Measurements from ENCODE around the gene SLC44A1. TPM values are rescaled to one million over a fixed set of nuclear protein-coding genes. Genes with fewer than 3 reads are reported as not detected.

Gene SLC44A1
- total and polyA plus RNA-seq, 10 of the 15 experiments (the other 5 are each of a cell fraction or from before 2014, with no cell fraction given), result 2.4 to 21.2 (median 12.4) TPM

DNA sequence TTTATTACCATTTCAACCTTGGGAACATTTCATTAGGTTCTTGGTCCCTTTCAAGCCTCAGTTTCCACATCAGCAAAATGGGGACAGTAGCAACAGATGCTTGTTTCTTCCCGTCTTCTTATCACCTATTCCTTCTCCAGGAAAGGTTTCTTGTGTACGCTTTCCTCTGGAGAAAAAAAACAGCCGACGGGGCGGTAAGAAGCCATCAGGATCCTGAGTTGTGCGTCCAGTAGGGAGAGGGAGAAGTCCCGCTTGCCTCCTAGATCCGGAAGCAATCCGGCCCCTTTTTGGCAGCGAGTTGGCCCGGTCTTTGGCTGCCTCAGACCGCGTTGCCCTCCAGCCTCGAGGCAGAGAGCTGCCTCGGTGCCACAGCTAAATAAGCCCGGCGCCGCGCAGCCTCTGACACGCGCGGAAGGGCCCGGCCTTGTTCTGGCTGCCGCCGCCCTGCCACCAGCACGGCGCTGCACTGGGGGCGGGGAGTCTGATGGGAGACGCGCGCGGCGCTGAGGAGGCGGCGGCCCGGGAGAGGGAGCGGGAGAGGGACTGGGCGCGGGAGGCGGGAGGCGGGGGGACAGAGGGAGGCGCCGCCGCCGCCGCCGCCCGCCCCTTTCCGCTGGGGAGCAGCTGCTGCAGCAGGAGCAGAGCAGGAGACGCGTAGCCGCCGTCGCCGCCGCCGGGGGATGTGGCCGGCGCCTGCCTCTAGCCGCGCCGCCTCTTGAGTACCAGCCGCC is at the start of gene SLC44A1 (continued):
- TF ChIP-seq, protein P1, sequence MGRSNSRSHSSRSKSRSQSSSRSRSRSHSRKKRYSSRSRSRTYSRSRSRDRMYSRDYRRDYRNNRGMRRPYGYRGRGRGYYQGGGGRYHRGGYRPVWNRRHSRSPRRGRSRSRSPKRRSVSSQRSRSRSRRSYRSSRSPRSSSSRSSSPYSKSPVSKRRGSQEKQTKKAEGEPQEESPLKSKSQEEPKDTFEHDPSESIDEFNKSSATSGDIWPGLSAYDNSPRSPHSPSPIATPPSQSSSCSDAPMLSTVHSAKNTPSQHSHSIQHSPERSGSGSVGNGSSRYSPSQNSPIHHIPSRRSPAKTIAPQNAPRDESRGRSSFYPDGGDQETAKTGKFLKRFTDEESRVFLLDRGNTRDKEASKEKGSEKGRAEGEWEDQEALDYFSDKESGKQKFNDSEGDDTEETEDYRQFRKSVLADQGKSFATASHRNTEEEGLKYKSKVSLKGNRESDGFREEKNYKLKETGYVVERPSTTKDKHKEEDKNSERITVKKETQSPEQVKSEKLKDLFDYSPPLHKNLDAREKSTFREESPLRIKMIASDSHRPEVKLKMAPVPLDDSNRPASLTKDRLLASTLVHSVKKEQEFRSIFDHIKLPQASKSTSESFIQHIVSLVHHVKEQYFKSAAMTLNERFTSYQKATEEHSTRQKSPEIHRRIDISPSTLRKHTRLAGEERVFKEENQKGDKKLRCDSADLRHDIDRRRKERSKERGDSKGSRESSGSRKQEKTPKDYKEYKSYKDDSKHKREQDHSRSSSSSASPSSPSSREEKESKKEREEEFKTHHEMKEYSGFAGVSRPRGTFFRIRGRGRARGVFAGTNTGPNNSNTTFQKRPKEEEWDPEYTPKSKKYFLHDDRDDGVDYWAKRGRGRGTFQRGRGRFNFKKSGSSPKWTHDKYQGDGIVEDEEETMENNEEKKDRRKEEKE (IDR thresholded peaks at IDR 0.05), result no peak
- TF ChIP-seq HDAC6 (IDR thresholded peaks at IDR 0.05; ENCODE audit: unreplicated experiment) (peak; percentile 54), ZNF217 (IDR thresholded peaks at IDR 0.05) (no peak; the same call in 1 of the 2 replicates)
- TF ChIP-seq, protein P2, sequence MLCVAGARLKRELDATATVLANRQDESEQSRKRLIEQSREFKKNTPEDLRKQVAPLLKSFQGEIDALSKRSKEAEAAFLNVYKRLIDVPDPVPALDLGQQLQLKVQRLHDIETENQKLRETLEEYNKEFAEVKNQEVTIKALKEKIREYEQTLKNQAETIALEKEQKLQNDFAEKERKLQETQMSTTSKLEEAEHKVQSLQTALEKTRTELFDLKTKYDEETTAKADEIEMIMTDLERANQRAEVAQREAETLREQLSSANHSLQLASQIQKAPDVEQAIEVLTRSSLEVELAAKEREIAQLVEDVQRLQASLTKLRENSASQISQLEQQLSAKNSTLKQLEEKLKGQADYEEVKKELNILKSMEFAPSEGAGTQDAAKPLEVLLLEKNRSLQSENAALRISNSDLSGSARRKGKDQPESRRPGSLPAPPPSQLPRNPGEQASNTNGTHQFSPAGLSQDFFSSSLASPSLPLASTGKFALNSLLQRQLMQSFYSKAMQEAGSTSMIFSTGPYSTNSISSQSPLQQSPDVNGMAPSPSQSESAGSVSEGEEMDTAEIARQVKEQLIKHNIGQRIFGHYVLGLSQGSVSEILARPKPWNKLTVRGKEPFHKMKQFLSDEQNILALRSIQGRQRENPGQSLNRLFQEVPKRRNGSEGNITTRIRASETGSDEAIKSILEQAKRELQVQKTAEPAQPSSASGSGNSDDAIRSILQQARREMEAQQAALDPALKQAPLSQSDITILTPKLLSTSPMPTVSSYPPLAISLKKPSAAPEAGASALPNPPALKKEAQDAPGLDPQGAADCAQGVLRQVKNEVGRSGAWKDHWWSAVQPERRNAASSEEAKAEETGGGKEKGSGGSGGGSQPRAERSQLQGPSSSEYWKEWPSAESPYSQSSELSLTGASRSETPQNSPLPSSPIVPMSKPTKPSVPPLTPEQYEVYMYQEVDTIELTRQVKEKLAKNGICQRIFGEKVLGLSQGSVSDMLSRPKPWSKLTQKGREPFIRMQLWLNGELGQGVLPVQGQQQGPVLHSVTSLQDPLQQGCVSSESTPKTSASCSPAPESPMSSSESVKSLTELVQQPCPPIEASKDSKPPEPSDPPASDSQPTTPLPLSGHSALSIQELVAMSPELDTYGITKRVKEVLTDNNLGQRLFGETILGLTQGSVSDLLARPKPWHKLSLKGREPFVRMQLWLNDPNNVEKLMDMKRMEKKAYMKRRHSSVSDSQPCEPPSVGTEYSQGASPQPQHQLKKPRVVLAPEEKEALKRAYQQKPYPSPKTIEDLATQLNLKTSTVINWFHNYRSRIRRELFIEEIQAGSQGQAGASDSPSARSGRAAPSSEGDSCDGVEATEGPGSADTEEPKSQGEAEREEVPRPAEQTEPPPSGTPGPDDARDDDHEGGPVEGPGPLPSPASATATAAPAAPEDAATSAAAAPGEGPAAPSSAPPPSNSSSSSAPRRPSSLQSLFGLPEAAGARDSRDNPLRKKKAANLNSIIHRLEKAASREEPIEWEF (IDR thresholded peaks at IDR 0.05; ENCODE audit: insufficient replicate concordance, low read depth, low read length), result peak; percentile 61

Measured in GM12878 (cell line).